SK-N-SH treated with all-trans-retinoic acid at 6 μM for 48 hours (cell line): ENCODE results near the gene CDH4.

Experiments used
- ATAC-seq: fragments of 200-7000 bp; cut with Tn5 transposase; 3 replicates; pipeline ENCODE4 v1.9.1; 2020; ENCODE audit warnings: mild to moderate bottlenecking, moderate library complexity
- ARNTL ChIP-seq: fragments of 450-650 bp; formaldehyde crosslinking; IDR thresholded peaks from 2 replicates; pipeline ENCODE4 v1.5.0; 2020; ENCODE audit warnings: low read depth, mild to moderate bottlenecking, moderate library complexity, borderline replicate concordance
- CSDC2 ChIP-seq: fragments of 250-450 bp; sonication (Bioruptor Pico); IDR thresholded peaks from 2 replicates; pipeline ENCODE4 v1.5.0; 2020; ENCODE audit warnings: mild to moderate bottlenecking, moderate library complexity
- ESRRG ChIP-seq: fragments of 250-450 bp; sonication (Bioruptor Pico); IDR thresholded peaks from 2 replicates; pipeline ENCODE4 v1.6.1; 2021; ENCODE audit warnings: mild to moderate bottlenecking
- ISL1 ChIP-seq: fragments of 250-450 bp; sonication (Bioruptor Pico); IDR thresholded peaks from 2 replicates; pipeline ENCODE4 v2.1.2; 2022; ENCODE audit warnings: mild to moderate bottlenecking, moderate library complexity
- OSR1 ChIP-seq: fragments of 250-450 bp; sonication (Bioruptor Pico); IDR thresholded peaks from 2 replicates; pipeline ENCODE4 v1.8.0; 2022; ENCODE audit warnings: moderate library complexity, mild to moderate bottlenecking, inconsistent platforms
- PATZ1 ChIP-seq: fragments of 250-450 bp; sonication (Bioruptor Pico); IDR thresholded peaks from 2 replicates; pipeline ENCODE4 v1.8.0; 2020; ENCODE audit warnings: mild to moderate bottlenecking, moderate library complexity, borderline replicate concordance
- PPARA ChIP-seq: fragments of 250-450 bp; sonication (Bioruptor Pico); IDR thresholded peaks from 2 replicates; pipeline ENCODE4 v1.5.0; 2020; ENCODE audit warnings: mild to moderate bottlenecking, borderline replicate concordance
- RARB ChIP-seq: fragments of 250-450 bp; sonication (Bioruptor Pico); IDR thresholded peaks from 2 replicates; pipeline ENCODE4 v1.8.0; 2021; ENCODE audit warnings: mild to moderate bottlenecking, moderate library complexity
- SNAI2 ChIP-seq: fragments of 250-450 bp; sonication (Bioruptor Pico); IDR thresholded peaks from 2 replicates; pipeline ENCODE4 v1.5.0; 2020; ENCODE audit warnings: mild to moderate bottlenecking, moderate library complexity
- TCF4 ChIP-seq: fragments of 250-450 bp; sonication (Bioruptor Pico); IDR thresholded peaks from 2 replicates; pipeline ENCODE4 v1.8.0; 2021; ENCODE audit warnings: mild to moderate bottlenecking, moderate library complexity, borderline replicate concordance
- TOX ChIP-seq: fragments of 250-450 bp; sonication (Bioruptor Pico); IDR thresholded peaks from 2 replicates; pipeline ENCODE4 v1.8.0; 2021; ENCODE audit warnings: mild to moderate bottlenecking, moderate library complexity, borderline replicate concordance
- TSHZ2 ChIP-seq: fragments of 250-450 bp; sonication (Bioruptor Pico); IDR thresholded peaks from 2 replicates; pipeline ENCODE4 v1.5.0; 2020; ENCODE audit warnings: mild to moderate bottlenecking, moderate library complexity
- ZC3H10 ChIP-seq: fragments of 250-450 bp; sonication (Bioruptor Pico); IDR thresholded peaks from 2 replicates; pipeline ENCODE4 v1.5.1; 2021; ENCODE audit warnings: mild to moderate bottlenecking, moderate library complexity
- ZFP3 ChIP-seq: fragments of 250-450 bp; sonication (Bioruptor Pico); IDR thresholded peaks from 2 replicates; pipeline ENCODE4 v1.5.0; 2020; ENCODE audit warnings: mild to moderate bottlenecking, moderate library complexity
- ZFP30 ChIP-seq: fragments of 450-650 bp; formaldehyde crosslinking; IDR thresholded peaks from 2 replicates; pipeline ENCODE4 v1.5.0; 2022; ENCODE audit warnings: mild to moderate bottlenecking, moderate library complexity
- ZNF565 ChIP-seq: fragments of 450-650 bp; formaldehyde crosslinking; conservative IDR thresholded peaks from 2 replicates; pipeline ENCODE4 v1.5.0; 2020; ENCODE audit warnings: low read depth, mild to moderate bottlenecking, moderate library complexity
- ZNF70 ChIP-seq: fragments of 450-650 bp; formaldehyde crosslinking; IDR thresholded peaks from 2 replicates; pipeline ENCODE4 v1.5.0; 2020; ENCODE audit warnings: mild to moderate bottlenecking, moderate library complexity
- ZNF8 ChIP-seq: fragments of 450-650 bp; formaldehyde crosslinking; IDR thresholded peaks from 2 replicates; pipeline ENCODE4 v1.5.0; 2020; ENCODE audit warnings: mild to moderate bottlenecking, moderate library complexity
- TF ChIP-seq, protein P1 (sequence below): fragments of 250-450 bp; sonication (Bioruptor Pico); IDR thresholded peaks from 2 replicates; pipeline ENCODE4 v1.5.1; 2021; ENCODE audit warnings: mild to moderate bottlenecking, moderate library complexity
- TF ChIP-seq, protein P2 (sequence below): fragments of 250-450 bp; sonication (Bioruptor Pico); IDR thresholded peaks from 2 replicates; pipeline ENCODE4 v1.8.0; 2021; ENCODE audit warnings: low read depth, mild to moderate bottlenecking, moderate library complexity, borderline replicate concordance
- TF ChIP-seq, protein P3 (sequence below): fragments of 250-450 bp; sonication (Bioruptor Pico); IDR thresholded peaks from 2 replicates; pipeline ENCODE4 v1.5.1; 2020; ENCODE audit warnings: low read depth, mild to moderate bottlenecking, moderate library complexity

CDH4 gene

GRCh38 chr20:61516346-61517208, 264.5 kb downstream of the CDH4 start:
- TF ChIP-seq ZNF70 (no peak), ESRRG (CRISPR knock-in tag) (no peak), ZC3H10 (CRISPR knock-in tag) (no peak), RARB (no peak)
- no peak for ATAC-seq

- TF ChIP-seq PATZ1 (no peak), ZNF70 (no peak), OSR1 (CRISPR knock-in tag) (no peak), ZC3H10 (CRISPR knock-in tag) (no peak), ZFP30 (CRISPR knock-in tag) (no peak), PPARA (CRISPR knock-in tag) (no peak), ESRRG (CRISPR knock-in tag) (no peak), ARNTL (CRISPR knock-in tag) (no peak), TOX (no peak)
- TF ChIP-seq, protein P1, sequence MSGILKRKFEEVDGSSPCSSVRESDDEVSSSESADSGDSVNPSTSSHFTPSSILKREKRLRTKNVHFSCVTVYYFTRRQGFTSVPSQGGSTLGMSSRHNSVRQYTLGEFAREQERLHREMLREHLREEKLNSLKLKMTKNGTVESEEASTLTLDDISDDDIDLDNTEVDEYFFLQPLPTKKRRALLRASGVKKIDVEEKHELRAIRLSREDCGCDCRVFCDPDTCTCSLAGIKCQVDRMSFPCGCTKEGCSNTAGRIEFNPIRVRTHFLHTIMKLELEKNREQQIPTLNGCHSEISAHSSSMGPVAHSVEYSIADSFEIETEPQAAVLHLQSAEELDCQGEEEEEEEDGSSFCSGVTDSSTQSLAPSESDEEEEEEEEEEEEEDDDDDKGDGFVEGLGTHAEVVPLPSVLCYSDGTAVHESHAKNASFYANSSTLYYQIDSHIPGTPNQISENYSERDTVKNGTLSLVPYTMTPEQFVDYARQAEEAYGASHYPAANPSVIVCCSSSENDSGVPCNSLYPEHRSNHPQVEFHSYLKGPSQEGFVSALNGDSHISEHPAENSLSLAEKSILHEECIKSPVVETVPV = no peak
- TF ChIP-seq, all 23 proteins: peak for 0
- no peak for ATAC-seq
Observed at GRCh38 chr20:61517419-61517818, 265.4 kb downstream of the CDH4 start.

GRCh38 chr20:61518424-61518951, 266.4 kb downstream of the CDH4 start:
- no peak for ATAC-seq
- TF ChIP-seq CSDC2 (CRISPR knock-in tag) (no peak), OSR1 (CRISPR knock-in tag) (no peak), TOX (no peak), ARNTL (CRISPR knock-in tag) (no peak), TCF4 (CRISPR knock-in tag) (no peak), ZNF565 (CRISPR knock-in tag) (no peak), ZFP3 (CRISPR knock-in tag) (no peak), TSHZ2 (CRISPR knock-in tag) (no peak), ZNF70 (no peak), ISL1 (no peak), ZFP30 (CRISPR knock-in tag) (no peak), ZC3H10 (CRISPR knock-in tag) (no peak)
- TF ChIP-seq, protein P2, sequence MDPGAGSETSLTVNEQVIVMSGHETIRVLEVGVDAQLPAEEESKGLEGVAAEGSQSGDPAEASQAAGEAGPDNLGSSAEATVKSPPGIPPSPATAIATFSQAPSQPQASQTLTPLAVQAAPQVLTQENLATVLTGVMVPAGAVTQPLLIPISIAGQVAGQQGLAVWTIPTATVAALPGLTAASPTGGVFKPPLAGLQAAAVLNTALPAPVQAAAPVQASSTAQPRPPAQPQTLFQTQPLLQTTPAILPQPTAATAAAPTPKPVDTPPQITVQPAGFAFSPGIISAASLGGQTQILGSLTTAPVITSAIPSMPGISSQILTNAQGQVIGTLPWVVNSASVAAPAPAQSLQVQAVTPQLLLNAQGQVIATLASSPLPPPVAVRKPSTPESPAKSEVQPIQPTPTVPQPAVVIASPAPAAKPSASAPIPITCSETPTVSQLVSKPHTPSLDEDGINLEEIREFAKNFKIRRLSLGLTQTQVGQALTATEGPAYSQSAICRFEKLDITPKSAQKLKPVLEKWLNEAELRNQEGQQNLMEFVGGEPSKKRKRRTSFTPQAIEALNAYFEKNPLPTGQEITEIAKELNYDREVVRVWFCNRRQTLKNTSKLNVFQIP (CRISPR knock-in tag) = no peak

GRCh38 chr20:61519488-61519887, 267.4 kb downstream of the CDH4 start:
- ATAC-seq = no peak
- TF ChIP-seq PPARA (CRISPR knock-in tag) (no peak), TOX (no peak), TSHZ2 (CRISPR knock-in tag) (no peak), OSR1 (CRISPR knock-in tag) (no peak), TCF4 (CRISPR knock-in tag) (no peak), ZNF8 (CRISPR knock-in tag) (no peak), SNAI2 (CRISPR knock-in tag) (no peak), ZNF70 (no peak)
- TF ChIP-seq, protein P3, sequence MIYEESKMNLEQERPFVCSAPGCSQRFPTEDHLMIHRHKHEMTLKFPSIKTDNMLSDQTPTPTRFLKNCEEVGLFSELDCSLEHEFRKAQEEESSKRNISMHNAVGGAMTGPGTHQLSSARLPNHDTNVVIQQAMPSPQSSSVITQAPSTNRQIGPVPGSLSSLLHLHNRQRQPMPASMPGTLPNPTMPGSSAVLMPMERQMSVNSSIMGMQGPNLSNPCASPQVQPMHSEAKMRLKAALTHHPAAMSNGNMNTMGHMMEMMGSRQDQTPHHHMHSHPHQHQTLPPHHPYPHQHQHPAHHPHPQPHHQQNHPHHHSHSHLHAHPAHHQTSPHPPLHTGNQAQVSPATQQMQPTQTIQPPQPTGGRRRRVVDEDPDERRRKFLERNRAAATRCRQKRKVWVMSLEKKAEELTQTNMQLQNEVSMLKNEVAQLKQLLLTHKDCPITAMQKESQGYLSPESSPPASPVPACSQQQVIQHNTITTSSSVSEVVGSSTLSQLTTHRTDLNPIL (CRISPR knock-in tag) = no peak
- TF ChIP-seq, protein P1 = no peak
